Left renal cortex interstitium (tissue), 4 donors: ENCODE measurements around the gene TREML2. TPM values are rescaled to one million over a fixed set of nuclear protein-coding genes. Genes with fewer than 3 reads are reported as not detected.

Experiments used
- DNase-seq, 4 donors: peaks; one replicate each; pipeline ENCODE4 v3.0.0-alpha.2; 2013; ENCODE audit warnings: low read depth in 4 of 4, low spot score in 2 of 4, missing footprints in 1 of 4
- polyA plus RNA-seq, 4 donors: library from polyadenylated mRNA; unstranded; fragments of 120-200 nt; gene quantifications; one replicate each; pipeline ENCODE4 v1.2.1, GENCODE V29; 2013; ENCODE audit not compliant: insufficient read length in 4 of 4

TREML2 gene
- polyA plus RNA-seq, 4 donors: 0.08 to 0.13 (median 0.12) TPM

- no peak for DNase-seq
These were observed 45.7 kb downstream of the TREML2 start for GRCh38 chr6:41155132-41155805.

- no peak for DNase-seq
These were observed 46.8 kb downstream of the TREML2 start, which contains the start of gene TREML1 for GRCh38 chr6:41153992-41154625. TREML1 (minus strand) TSS chr6:41154347; CDS start chr6:41154288, 59 bp downstream.

- no peak for DNase-seq
These were observed 47.5 kb downstream of the TREML2 start for GRCh38 chr6:41153451-41153850.

GRCh38 chr6:41150671-41151070 lies 50.3 kb downstream of the TREML2 start:
- no peak for DNase-seq

GRCh38 chr6:41147917-41148316 lies 53.0 kb downstream of the TREML2 start:
- no peak for DNase-seq

Other genes with a start within 250 kb of the TREML2 start
- 10 to 100 TPM in 1 of 4 donors, 1 to 10 TPM in 3; 4.5 to 10.8 (median 6.7) TPM for gene UNC5CL, start 161.9 kb downstream of the TREML2 start, polyA plus RNA-seq
- under 1 TPM; 0.57 to 0.88 (median 0.72) TPM for gene TSPO2, start 158.7 kb downstream of the TREML2 start, polyA plus RNA-seq
- gene APOBEC2, start 147.9 kb downstream of the TREML2 start, polyA plus RNA-seq: under 1 TPM in 3 of 4 donors, not detected in 1; 0.38 to 0.66 (median 0.52) TPM
- 10 to 100 TPM; 52.3 to 71.3 (median 57.8) TPM for gene OARD1, start 128.8 kb downstream of the TREML2 start, polyA plus RNA-seq
- gene NFYA, start 128.2 kb downstream of the TREML2 start, polyA plus RNA-seq: 10 to 100 TPM; 45.6 to 53.7 (median 49.4) TPM
- gene TREML1, start 46.8 kb downstream of the TREML2 start, polyA plus RNA-seq: 1 to 10 TPM in 1 of 4 donors, under 1 TPM in 3; 0.49 to 1.3 (median 0.96) TPM
- gene TREM2, start 38.0 kb downstream of the TREML2 start, polyA plus RNA-seq: under 1 TPM; 0.28 to 0.55 (median 0.41) TPM
- gene TREML4, start 27.2 kb upstream of the TREML2 start, polyA plus RNA-seq: under 1 TPM in 2 of 4 donors, not detected in 2; 0.06 to 0.09 TPM
- under 1 TPM in 2 of 4 donors, not detected in 2; 0.19 to 0.42 TPM for gene TREM1, start 85.5 kb upstream of the TREML2 start, polyA plus RNA-seq
- gene NCR2, start 134.5 kb upstream of the TREML2 start, polyA plus RNA-seq: not detected